Activated CD4-positive, alpha-beta T cell treated with anti-CD3 and anti-CD28 coated beads, Interleukin-2, amount 10 ng/mL, durations not matched to agents 7 days and 5 days (primary cell): ENCODE data around the gene PRCC. TPM values are rescaled to one million over a fixed set of nuclear protein-coding genes. Genes with fewer than 3 reads are reported as not detected.
"Not testable (repeated sequence)": the region's sequence is repeated elsewhere in the genome, so short reads cannot be mapped to it uniquely, and the experiment has no call there.

Experiments
- CTCF ChIA-PET: fragments of 350-600 bp; sonication (Branson Sonifier 250); formaldehyde crosslinking; loops from one replicate; lab custom pipeline; 2021; ENCODE audit warnings: antibody characterized with exemption; lab: Charles Lee
- POLR2A ChIA-PET: fragments of 350-600 bp; sonication (Branson Sonifier 250); formaldehyde crosslinking; loops from one replicate; lab custom pipeline; 2021; ENCODE audit warnings: antibody characterized with exemption; lab: Charles Lee
- DNase-seq: peaks from one replicate; pipeline ENCODE4 v3.0.0-alpha.2; 2020
- H3K27ac Mint-ChIP-seq: one replicate; pipeline ENCODE4 v1.8.0; 2021; ENCODE audit warnings: mild to moderate bottlenecking, moderate library complexity, mixed read lengths
- H3K27me3 Mint-ChIP-seq: one replicate; pipeline ENCODE4 v1.8.0; 2021; ENCODE audit warnings: mixed read lengths
- H3K36me3 Mint-ChIP-seq: one replicate; pipeline ENCODE4 v1.8.0; 2021; ENCODE audit warnings: low read depth, mixed read lengths
- H3K4me1 Mint-ChIP-seq: one replicate; pipeline ENCODE4 v1.8.0; 2021; ENCODE audit warnings: mixed read lengths
- H3K4me3 Mint-ChIP-seq: one replicate; pipeline ENCODE4 v1.8.0; 2021; ENCODE audit warnings: mild to moderate bottlenecking, moderate library complexity, mixed read lengths
- H3K9me3 Mint-ChIP-seq: one replicate; pipeline ENCODE4 v1.8.0; 2021; ENCODE audit warnings: mixed read lengths
- total RNA-seq, 2 experiments: library from RNA; stranded (reverse); gene quantifications; one replicate each; pipeline ENCODE4 v1.2.3, GENCODE V29; 2021

The PRCC gene
- total RNA-seq, 2 experiments from 2014 or later = 70.6 to 87.7 TPM

DNA sequence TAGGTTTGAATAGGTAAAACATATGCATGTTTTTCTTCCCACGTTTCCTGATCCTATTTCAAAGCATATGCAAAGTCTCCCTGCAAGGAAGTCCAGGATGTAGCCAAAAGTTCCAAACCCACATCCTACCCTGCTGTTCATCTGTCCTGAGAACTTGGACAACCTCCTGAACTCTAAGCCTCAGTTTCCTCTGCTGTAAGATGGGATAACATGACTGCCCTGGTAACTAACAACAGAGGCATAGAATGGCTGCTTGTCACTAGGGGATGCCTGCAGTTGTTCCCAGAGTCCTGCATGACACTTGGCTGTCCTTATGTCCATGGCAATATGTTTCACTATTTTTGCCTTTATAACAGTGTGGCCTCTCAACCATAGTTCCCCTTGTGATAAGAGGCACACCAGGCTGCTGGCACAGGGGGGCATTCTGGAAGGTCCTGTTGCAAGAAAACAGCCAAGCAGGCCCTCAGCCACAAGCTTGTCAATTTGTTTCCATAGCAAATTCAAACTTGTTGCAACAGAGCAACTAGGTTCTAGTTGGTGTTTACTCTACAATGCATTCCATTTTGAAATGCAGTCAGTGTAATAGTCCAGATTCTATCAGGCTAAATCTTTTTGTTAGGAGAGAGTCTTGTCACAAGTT is 14.4 kb upstream of the PRCC start:
- peaks cover 40% of the 10 kb centered on the region for H3K4me1 Mint-ChIP-seq
- CTCF ChIA-PET = interaction anchor here (0.9 to 2.4 kb wide), 10 partner anchors 8 to 107 kb away, joined by 3 to 13 read pairs (median 4); partner anchors contain the start of genes ISG20L2, METTL25B, NTRK1 and PRCC
- no peak for DNase-seq
- H3K9me3 Mint-ChIP-seq = no peaks in the 10 kb centered on the region
- POLR2A ChIA-PET = interaction anchor here (1.1 to 1.9 kb wide), 4 partner anchors 12 to 107 kb away, joined by 3 to 8 read pairs (median 6); partner anchors contain the start of genes ISG20L2, METTL25B, MRPL24 and PRCC
- peak overlapping the region; percentile 95 for H3K27ac Mint-ChIP-seq
- no peaks in the 10 kb centered on the region for H3K27me3 Mint-ChIP-seq
- H3K4me3 Mint-ChIP-seq = peak overlapping the region; percentile 90
- H3K36me3 Mint-ChIP-seq = peaks cover 33% of the 10 kb centered on the region

DNA sequence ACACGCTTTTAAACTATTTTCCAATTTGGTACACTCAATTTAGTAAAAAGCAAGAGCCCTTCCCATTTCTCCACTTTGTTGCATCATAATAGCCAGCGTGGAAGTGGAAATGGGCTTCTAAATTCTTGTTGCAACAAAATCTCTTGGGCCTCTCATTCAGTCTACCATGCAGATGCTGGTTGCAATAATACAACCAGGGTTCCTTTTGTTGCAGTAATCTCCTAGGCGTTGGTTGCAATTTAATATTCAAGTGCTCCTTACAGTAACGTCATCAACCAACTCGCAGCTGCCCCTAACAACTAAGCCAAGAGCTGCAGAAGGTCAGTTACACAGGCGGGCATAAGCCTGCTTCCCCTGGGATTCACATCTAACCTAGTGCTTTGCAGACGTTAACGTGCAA is 13.1 kb upstream of the PRCC start:
- POLR2A ChIA-PET = no interaction called here
- Mint-ChIP-seq H3K27me3 (no peaks in the 10 kb centered on the region), H3K4me1 (peaks cover 27% of the 10 kb centered on the region), H3K36me3 (peaks cover 23% of the 10 kb centered on the region), H3K4me3 (no peak overlapping the region), H3K9me3 (no peaks in the 10 kb centered on the region), H3K27ac (no peak overlapping the region)
- CTCF ChIA-PET = no interaction called here
- DNase-seq = no peak

DNA sequence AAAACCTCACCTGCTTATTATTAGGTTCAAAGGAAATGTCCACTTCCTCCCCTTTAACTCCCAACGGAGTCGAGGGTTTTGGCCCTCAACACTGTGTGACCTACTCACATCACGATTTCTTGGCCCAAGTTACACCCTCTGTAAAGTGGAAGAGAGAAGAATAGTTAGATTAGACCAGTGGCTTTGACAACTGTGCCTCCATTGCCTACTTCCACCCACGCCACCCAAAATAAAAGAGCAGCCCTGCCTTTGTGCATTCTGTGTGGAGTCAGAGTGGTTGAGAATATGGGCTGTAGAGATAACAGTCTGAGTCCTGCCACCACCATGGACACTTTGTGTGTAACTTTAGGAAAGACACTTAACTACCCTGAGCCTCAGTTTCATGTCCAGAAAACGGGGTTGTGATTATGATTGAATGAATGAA is 11.8 kb upstream of the PRCC start:
- H3K36me3 Mint-ChIP-seq = peaks cover 10% of the 10 kb centered on the region
- H3K27ac Mint-ChIP-seq = no peak overlapping the region
- ChIA-PET POLR2A (no interaction called here), CTCF (interaction anchor here (1.3 to 2.1 kb wide), 4 partner anchors 11 to 67 kb away, joined by 3 to 9 read pairs (median 6); partner anchors contain the start of genes MRPL24 and PRCC)
- no peaks in the 10 kb centered on the region for H3K27me3 Mint-ChIP-seq
- DNase-seq = no peak
- no peaks in the 10 kb centered on the region for H3K9me3 Mint-ChIP-seq
- H3K4me1 Mint-ChIP-seq = peaks cover 16% of the 10 kb centered on the region
- no peak overlapping the region for H3K4me3 Mint-ChIP-seq

DNA sequence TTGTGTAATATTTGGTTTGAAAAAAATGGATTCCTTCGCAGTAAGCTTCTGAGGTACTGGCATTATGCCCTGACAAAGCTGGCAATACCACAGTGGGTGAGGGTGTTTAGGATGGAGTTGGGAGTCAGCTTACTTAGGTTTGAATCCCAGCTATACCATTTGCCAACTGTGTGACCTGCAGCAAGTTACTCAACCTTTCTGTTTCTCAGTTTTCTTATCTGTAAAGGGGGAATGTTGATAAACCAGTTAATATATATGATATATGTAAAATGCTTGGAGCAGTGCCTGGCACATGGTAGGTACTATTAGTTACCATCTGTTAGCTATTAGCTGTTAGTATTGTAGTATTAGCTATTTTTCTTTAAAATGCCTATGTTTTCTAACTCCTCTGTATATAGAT is 11.0 kb upstream of the PRCC start:
- CTCF ChIA-PET = interaction anchor here (0.9 to 2.1 kb wide), 8 partner anchors 9 to 104 kb away, joined by 3 to 9 read pairs (median 5); partner anchors contain the start of genes MRPL24, NTRK1 and PRCC
- no peak overlapping the region for H3K4me3 Mint-ChIP-seq
- peaks cover 8% of the 10 kb centered on the region for H3K36me3 Mint-ChIP-seq
- peaks cover 16% of the 10 kb centered on the region for H3K4me1 Mint-ChIP-seq
- H3K27ac Mint-ChIP-seq = no peak overlapping the region
- H3K27me3 Mint-ChIP-seq = no peaks in the 10 kb centered on the region
- no peak for DNase-seq
- POLR2A ChIA-PET = no interaction called here
- H3K9me3 Mint-ChIP-seq = no peaks in the 10 kb centered on the region

DNA sequence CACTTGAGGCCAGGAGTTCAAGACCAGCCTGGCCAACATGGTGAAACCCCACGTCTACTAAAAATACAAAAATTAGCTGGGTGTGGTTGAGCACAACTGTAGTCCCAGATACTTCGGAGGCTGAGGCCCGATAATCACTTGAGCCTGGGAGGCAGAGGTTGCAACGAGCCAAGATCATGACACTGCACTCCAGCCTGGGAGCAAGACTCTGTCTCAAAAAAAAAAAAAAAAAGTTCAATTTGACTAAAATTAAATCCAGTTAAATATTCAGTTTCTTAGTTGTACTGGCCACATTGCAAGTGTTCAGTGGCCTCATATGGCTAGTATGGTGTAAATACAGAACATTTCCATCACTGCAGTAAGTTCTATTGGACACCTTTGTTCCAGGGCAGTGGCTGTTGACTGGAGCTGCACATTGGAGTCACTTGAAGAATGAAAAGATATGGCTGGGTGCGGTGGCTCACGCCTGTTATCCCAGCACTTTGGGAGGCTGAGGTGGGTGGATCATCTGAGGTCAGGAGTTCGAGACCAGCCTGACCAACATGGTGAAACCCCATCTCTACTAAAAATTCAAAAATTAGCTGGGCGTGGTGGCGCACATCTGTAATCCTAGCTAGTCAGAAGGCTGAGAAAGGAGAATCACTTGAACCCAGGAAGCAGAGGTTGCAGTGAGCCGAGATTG is 9.6 kb upstream of the PRCC start:
- CTCF ChIA-PET = interaction anchor here (1.7 kb wide), 1 partner anchor 51 kb away, joined by 3 read pairs; no protein-coding TSS in a partner anchor
- DNase-seq, H3K4me3 Mint-ChIP-seq, H3K9me3 Mint-ChIP-seq, H3K36me3 Mint-ChIP-seq, POLR2A ChIA-PET, H3K27ac Mint-ChIP-seq, H3K27me3 Mint-ChIP-seq: not testable (repeated sequence)
- H3K4me1 Mint-ChIP-seq = peaks cover 14% of the 10 kb centered on the region

DNA sequence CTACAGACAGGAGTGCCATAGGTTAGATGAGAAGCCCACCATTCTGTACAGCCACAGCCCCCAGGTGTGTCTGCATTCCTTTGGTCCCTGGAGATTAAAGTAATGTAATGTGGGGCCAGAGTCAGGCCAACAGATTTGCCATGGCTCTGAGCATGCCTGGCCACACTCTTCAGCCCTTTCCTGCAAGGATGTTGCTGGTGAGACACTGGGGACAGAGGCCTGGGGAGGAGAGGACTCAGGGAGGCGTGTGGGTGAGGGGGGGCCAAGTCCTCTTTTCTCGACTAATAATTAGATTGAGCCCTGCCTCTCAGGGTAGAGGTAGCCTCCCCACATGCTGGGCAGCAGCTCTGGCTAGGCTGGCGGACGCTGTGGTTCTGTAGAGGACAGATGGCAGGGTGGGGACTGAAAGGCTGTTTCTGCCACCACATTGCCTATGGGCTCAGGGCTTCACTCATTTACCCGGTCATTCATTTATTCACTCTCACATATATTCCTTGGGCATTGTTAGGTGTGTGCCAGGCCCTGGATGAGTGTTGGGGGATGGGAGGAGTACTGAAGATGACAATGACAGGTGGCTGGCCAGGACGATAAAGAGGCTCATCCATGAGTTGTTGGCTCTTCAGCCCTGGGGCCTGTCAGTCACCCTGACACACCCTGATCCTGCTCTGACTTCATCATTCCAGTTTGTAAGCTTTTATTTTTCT is 7.1 kb upstream of the PRCC start:
- no peaks in the 10 kb centered on the region for H3K27me3 Mint-ChIP-seq
- CTCF ChIA-PET = interaction anchor here (0.6 to 1.1 kb wide), 4 partner anchors 8 to 424 kb away, joined by 3 to 6 read pairs (median 4); partner anchors contain the start of genes HDGF and METTL25B
- no peaks in the 10 kb centered on the region for H3K4me1 Mint-ChIP-seq
- POLR2A ChIA-PET = interaction anchor here (0.6 kb wide), 1 partner anchor 9 kb away, joined by 3 read pairs; the partner anchor contains the start of gene HDGF
- no peak overlapping the region for H3K4me3 Mint-ChIP-seq
- no peak overlapping the region for H3K27ac Mint-ChIP-seq
- no peaks in the 10 kb centered on the region for H3K36me3 Mint-ChIP-seq
- H3K9me3 Mint-ChIP-seq = no peaks in the 10 kb centered on the region
- DNase-seq = no peak

DNA sequence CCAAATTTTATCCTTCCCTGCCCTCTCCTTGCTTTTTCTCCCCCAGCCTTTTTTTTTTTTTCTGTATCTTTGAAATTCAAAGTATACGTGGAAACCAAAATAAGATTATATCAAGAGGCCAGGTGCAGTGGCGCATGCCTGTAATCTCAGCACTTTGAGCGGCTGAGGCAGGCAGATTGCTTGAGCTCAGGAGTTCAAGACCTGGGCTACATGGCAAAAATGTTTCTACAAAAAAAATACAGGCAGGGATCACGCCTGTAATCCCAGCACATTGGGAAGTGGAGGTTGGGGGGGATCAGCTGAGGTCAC is 6.6 kb upstream of the PRCC start:
- Mint-ChIP-seq H3K4me3 (no peak overlapping the region), H3K27ac (no peak overlapping the region), H3K36me3 (no peaks in the 10 kb centered on the region), H3K9me3 (no peaks in the 10 kb centered on the region), H3K4me1 (peaks cover 2% of the 10 kb centered on the region), H3K27me3 (no peaks in the 10 kb centered on the region)
- CTCF ChIA-PET = interaction anchor here (0.6 to 1.1 kb wide), 4 partner anchors 9 to 425 kb away, joined by 3 to 6 read pairs (median 4); partner anchors contain the start of genes HDGF and METTL25B
- no peak for DNase-seq
- POLR2A ChIA-PET = interaction anchor here (0.6 kb wide), 1 partner anchor 9 kb away, joined by 3 read pairs; the partner anchor contains the start of gene HDGF

DNA sequence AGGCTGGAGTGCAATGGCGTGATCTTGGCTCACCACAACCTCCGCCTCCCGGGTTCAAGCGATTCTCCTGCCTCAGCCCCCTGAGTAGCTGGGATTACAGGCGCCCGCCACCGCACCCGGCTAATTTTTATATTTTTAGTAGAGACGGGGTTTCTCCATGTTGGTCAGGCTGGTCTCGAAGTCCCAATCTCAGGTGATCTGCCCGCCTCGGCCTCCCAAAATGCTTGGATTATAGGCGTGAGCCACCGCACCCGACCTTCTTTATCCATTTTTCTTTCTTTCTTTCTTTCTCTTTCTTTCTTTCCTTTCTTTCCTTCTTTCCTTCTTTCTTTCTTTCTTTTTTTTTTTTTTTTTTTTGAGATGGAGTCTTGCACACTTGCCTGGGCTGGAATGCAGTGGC is 2.2 kb upstream of the PRCC start:
- H3K27ac Mint-ChIP-seq, POLR2A ChIA-PET, DNase-seq, H3K4me3 Mint-ChIP-seq, H3K27me3 Mint-ChIP-seq, H3K9me3 Mint-ChIP-seq: not testable (repeated sequence)
- Mint-ChIP-seq H3K4me1 (peaks cover 26% of the 10 kb centered on the region), H3K36me3 (peaks cover 14% of the 10 kb centered on the region)
- CTCF ChIA-PET = interaction anchor here (1.3 to 4.6 kb wide), 3 partner anchors 9 to 95 kb away, joined by 3 to 31 read pairs (median 5); no protein-coding TSS in a partner anchor

DNA sequence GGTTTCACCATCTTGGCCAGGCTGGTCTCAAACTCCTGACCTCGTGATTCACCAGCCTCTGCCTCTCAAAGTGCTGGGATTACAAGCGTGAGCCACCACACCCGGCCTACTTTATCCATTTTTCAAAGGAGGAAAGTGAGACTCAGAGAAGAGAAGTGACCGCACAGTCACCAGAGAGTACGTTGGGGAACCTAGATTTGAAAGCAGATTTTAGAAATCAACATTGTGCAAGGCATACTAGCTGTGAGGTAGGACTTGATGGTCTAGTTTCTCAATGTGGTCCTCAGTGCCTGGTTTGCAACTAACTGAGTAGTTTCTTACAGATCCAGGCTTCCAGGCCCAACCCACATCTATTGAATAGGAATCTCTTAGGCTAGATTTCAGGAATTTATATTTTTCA is 1.7 kb upstream of the PRCC start:
- H3K9me3 Mint-ChIP-seq = no peaks in the 10 kb centered on the region
- H3K4me3 Mint-ChIP-seq = no peak overlapping the region
- peaks cover 16% of the 10 kb centered on the region for H3K36me3 Mint-ChIP-seq
- H3K27ac Mint-ChIP-seq = no peak overlapping the region
- H3K27me3 Mint-ChIP-seq = no peaks in the 10 kb centered on the region
- no peak for DNase-seq
- ChIA-PET CTCF (interaction anchor here (0.8 to 4.6 kb wide), 4 partner anchors 9 to 94 kb away, joined by 3 to 31 read pairs (median 4); no protein-coding TSS in a partner anchor), POLR2A (no interaction called here)
- H3K4me1 Mint-ChIP-seq = peaks cover 30% of the 10 kb centered on the region

DNA sequence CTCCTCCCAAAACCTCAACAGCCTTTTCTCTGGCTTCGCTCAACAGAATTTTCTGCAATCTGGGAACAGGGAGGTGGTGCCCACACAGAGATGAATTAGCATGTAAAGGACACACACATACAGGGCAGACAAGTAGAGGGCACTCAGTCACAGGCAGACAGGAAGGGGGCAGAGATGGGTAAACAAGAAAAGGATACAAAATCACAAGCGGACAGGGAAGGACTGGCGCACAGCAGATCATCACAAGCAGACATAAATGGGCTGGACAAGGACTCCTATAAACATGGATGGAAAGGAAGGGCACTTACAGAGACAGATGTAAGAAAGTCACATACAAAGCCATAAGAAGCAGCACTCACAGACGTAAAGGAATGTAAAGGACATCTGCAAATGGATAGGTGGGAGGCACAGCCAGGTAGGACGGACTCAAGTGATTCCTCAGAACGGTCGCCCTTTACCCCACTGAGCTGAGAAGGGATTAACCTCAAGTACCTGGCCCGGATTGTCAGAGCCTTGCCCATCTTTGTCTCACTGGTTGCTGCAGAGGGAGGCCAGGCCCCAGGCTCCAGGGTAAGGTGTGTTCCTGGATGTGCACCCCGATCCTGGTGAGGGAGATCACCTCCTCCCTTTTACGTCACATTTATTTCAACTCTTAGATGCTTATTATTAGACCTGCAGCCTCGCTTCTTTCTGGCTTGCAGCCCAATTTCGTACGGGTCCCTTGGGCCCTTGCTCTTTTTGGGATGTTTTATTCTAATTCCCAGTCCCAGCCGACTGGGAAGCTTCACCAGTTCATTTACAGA is 836 bp upstream of the PRCC start:
- POLR2A ChIA-PET = interaction anchor here (0.6 to 1.0 kb wide), 3 partner anchors 25 to 38 kb away, joined by 4 read pairs; partner anchors contain the start of genes ISG20L2, METTL25B and MRPL24
- Mint-ChIP-seq H3K9me3 (no peaks in the 10 kb centered on the region), H3K27me3 (no peaks in the 10 kb centered on the region), H3K4me1 (peaks cover 38% of the 10 kb centered on the region), H3K4me3 (no peak overlapping the region), H3K27ac (no peak overlapping the region), H3K36me3 (peaks cover 23% of the 10 kb centered on the region)
- DNase-seq = no peak
- CTCF ChIA-PET = interaction anchor here (0.8 to 4.6 kb wide), 13 partner anchors 11 to 126 kb away, joined by 3 to 31 read pairs (median 5); partner anchors contain the start of genes HDGF, ISG20L2, METTL25B and MRPL24

DNA sequence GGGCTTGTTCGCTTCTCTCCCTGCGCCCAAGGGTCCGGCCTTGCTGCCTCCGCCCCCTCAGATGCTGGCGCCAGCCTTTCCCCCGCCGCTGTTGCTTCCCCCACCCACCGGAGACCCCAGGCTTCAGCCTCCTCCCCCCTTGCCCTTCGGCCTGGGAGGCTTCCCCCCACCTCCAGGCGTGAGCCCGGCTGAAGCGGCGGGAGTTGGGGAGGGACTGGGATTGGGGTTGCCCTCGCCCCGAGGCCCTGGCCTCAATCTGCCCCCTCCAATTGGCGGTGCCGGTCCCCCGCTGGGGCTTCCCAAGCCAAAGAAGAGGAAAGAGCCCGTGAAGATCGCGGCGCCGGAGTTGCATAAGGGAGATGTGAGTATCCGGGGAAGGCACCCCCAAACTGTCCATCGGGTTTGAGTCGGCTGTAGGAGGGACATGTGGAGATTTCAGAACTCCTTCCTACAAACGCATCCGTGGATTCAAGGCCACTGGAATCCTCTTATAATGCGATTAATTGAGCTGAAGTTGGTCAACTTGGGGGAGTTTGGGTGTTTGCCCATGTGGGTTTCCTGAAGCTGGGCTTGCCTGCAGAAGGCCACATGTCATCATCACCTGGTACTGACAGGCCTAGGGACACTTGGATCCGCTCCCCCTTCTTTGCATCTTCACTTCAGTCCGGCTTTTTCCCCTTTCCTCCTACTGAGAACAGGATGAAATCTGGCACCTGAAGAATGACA is 707 bp downstream of the PRCC start:
- POLR2A ChIA-PET = interaction anchor here (0.6 to 1.0 kb wide), 3 partner anchors 16 to 39 kb away, joined by 4 to 5 read pairs (median 4); partner anchors contain the start of genes ISG20L2, METTL25B and MRPL24
- Mint-ChIP-seq H3K27ac (no peak overlapping the region), H3K4me1 (peaks cover 49% of the 10 kb centered on the region), H3K27me3 (no peaks in the 10 kb centered on the region), H3K9me3 (no peaks in the 10 kb centered on the region), H3K36me3 (peaks cover 33% of the 10 kb centered on the region), H3K4me3 (no peak overlapping the region)
- CTCF ChIA-PET = interaction anchor here (1.0 to 4.6 kb wide), 9 partner anchors 14 to 125 kb away, joined by 3 to 31 read pairs (median 4); partner anchors contain the start of genes HDGF, ISG20L2 and METTL25B
- peak; percentile 35 for DNase-seq
